T-helper 22 cell (primary cell): ENCODE results near the gene GSN.

Experiments
- DNase-seq: peaks from one replicate; pipeline ENCODE4 v3.0.0-alpha.2; 2020; ENCODE audit warnings: low read depth

GSN gene

GRCh38 chr9:121303456-121304451 lies 35.8 kb downstream of the GSN start:
- no peak for DNase-seq

GRCh38 chr9:121304707-121305106 lies 36.7 kb downstream of the GSN start:
- no peak for DNase-seq

GRCh38 chr9:121305269-121305994 lies 37.5 kb downstream of the GSN start:
- no peak for DNase-seq

- DNase-seq, result no peak
Measured at GRCh38 chr9:121307976-121308375, 40.0 kb downstream of the GSN start.

- DNase-seq, result no peak
Measured at GRCh38 chr9:121308765-121309164, 40.8 kb downstream of the GSN start.

GRCh38 chr9:121309171-121309570 lies 41.2 kb downstream of the GSN start:
- no peak for DNase-seq

GRCh38 chr9:121309833-121310425 lies 42.0 kb downstream of the GSN start:
- no peak for DNase-seq

GRCh38 chr9:121310571-121310970 lies 42.6 kb downstream of the GSN start:
- DNase-seq, result no peak

- DNase-seq, result no peak
Measured at GRCh38 chr9:121312169-121312568, 44.2 kb downstream of the GSN start.

- no peak for DNase-seq
Measured at GRCh38 chr9:121313458-121314152, 45.6 kb downstream of the GSN start.

- no peak for DNase-seq
Measured at GRCh38 chr9:121316378-121316777, 48.4 kb downstream of the GSN start.

- DNase-seq, result no peak
Measured at GRCh38 chr9:121316852-121317373, 49.0 kb downstream of the GSN start.

GRCh38 chr9:121317737-121318630 lies 50.0 kb downstream of the GSN start:
- no peak for DNase-seq

GRCh38 chr9:121318631-121319382 lies 50.8 kb downstream of the GSN start:
- DNase-seq, result no peak

GRCh38 chr9:121319383-121319780 lies 51.4 kb downstream of the GSN start:
- DNase-seq, result no peak

- no peak for DNase-seq
Measured at GRCh38 chr9:121321016-121321503, 53.1 kb downstream of the GSN start.

- DNase-seq, result no peak
Measured at GRCh38 chr9:121322037-121322736, 54.2 kb downstream of the GSN start.

- DNase-seq, result no peak
Measured at GRCh38 chr9:121322737-121323448, 54.9 kb downstream of the GSN start.
